GF-D8 (cell line): ENCODE results near the gene TMA7.

Source experiments
- DNase-seq: peaks from one replicate; lab custom pipeline; 2025; lab: John Stamatoyannopoulos, UW

The TMA7 gene

GRCh38 chr3:48409291-48410201, 30.5 kb upstream of the TMA7 start:
- no peak for DNase-seq

DNA sequence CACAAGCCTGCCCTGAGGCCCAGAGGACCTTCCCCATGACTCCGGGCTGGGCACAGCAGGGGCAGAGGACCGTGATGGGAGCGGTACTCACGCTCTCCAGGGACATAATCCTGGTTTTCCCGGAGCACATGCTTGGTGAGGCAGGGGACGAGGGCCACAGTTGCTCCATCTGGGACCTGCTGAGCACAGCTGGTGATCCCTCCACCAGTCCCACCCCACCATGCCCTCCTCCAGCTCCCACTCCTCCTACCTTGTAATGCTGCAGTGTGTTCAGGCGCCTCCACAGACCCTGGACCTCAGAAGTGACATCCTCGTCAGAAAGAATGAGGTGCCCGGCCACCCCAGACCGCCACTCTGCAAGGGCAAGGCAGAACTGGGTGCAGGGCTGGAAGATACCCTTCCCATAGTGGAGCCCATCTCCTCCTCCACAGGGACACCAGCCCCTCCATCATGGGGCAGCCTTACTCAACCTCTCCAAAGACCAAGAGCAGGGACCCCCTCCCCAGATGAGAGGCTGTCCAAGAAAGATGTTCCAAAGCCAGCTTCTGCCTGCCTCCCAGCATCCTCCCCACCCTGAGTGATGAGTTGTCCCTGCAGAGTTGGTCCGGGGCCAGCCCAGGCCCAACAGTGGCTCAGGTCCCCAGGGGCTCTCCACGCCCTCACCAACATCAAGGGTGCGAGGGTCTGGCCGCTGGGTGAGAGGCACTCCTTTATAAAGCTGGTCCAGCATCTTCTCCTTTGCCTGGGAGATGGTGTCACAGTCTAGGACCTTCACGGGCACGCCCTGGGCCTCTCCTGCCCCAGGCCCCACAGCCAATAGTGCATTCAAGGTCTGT, 29.6 kb upstream of the TMA7 start:
- DNase-seq: no peak

DNA sequence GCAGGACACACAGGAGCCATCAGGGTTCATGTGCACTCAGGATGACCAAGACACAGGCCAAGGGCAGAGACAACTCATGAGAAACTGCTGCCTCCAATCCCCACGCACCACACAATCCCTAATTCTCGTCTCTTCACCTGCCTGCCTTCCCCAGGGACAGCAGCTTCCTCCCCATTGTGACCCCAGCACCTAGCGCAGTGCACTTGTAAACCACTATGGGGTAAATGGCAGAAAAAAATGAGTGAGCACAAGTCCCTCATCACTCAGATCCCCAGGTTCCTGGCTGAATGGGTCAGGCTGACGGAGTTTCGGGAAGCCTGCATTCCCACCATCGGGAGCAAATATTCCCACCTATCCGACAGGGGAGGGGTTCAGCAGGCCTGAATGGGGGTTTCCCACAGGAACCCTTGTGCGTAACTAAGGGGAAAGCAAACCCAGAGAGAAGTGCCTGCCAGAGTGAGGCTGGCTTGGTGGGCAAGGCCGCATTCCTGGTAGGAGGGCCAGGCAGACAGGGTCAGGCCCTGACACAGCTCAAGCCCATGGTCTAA, 28.9 kb upstream of the TMA7 start:
- no peak for DNase-seq

DNA sequence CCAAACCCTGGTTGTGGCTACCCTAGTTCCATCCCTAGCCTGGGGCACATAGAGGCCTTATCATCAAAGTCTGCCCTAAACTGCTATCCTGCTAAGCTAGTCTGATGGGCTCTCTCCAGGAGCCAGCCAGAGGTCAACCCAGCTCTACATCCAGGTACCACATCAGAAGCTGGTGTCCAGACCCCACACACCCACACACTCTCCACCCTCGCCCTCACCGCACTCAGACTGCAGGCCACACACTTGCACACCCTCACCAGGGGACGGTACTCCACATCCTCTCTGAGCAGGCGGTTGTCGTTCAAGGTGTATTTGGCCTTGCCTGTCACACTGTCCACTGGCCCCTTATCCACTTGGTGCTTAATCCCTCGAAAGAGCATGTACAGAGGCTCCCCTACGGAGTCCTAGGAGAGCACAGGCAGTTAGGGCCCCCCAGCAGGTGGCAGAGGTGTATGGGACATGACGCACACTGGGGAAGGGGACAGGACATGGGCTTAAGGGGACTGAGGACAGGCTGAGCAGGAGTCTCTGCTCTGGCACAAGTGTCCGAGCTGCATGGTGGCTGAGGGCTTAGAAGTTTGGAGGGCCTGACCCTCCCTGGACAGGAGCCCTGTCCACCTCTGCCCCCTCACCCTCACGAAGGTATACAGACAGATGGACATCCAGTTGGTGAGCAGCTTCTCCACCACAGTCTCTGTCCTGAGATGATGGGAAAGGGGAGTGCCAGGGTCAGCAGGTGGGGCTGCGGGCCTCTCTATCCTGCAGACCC, 28.3 kb upstream of the TMA7 start:
- no peak for DNase-seq

DNA sequence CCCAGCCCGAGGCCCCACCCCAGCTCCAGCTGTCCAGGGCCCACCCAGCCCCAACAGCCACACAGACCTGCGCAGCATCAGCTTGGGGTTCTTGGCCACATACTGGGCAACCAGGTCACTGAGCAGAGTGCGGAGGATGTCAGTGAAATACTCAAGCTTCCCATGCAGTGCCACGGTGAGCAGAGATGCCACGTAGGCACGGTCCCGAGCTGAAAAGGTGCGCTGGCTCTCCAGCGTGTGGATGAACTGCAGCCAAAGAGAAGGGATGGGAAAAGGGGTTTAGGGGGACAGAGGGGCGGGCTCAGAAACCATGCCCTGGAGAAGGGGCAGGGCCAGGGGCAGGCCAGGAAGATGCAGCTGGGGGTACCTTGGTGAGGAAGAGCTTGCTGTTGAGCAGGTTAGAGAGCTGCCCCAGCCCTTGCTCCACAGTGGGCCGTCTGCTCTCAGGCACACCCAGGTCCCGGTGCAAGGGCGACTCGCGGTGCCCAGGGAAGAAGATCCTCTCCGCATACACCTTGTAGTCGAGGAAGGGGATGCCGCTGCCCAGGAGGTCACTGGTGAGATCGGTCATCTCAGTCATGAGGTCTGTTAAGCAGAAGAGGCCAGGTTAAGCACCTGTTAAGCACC, 27.6 kb upstream of the TMA7 start:
- no peak for DNase-seq

GRCh38 chr3:48413086-48413485, 27.0 kb upstream of the TMA7 start:
- no peak for DNase-seq

DNA sequence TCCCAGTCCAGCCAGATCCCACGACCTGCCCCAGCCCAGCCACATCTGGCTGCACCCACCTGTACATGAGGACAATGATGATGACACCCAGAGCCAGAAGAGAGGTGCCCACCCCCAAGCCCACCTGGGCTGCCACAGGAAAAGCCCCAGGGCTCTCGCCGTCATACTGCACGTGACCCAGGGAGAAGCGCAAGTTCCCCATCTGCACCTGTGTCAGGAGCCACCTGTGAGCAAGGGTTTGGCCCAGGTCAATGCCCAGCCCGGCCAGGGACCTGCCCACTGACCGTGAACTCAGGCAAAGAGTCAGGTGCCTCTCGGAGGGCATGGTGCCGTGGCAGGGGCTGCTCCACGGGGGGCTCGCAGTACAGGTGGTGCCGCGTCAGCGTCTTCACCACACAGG, 26.4 kb upstream of the TMA7 start:
- DNase-seq: no peak

DNA sequence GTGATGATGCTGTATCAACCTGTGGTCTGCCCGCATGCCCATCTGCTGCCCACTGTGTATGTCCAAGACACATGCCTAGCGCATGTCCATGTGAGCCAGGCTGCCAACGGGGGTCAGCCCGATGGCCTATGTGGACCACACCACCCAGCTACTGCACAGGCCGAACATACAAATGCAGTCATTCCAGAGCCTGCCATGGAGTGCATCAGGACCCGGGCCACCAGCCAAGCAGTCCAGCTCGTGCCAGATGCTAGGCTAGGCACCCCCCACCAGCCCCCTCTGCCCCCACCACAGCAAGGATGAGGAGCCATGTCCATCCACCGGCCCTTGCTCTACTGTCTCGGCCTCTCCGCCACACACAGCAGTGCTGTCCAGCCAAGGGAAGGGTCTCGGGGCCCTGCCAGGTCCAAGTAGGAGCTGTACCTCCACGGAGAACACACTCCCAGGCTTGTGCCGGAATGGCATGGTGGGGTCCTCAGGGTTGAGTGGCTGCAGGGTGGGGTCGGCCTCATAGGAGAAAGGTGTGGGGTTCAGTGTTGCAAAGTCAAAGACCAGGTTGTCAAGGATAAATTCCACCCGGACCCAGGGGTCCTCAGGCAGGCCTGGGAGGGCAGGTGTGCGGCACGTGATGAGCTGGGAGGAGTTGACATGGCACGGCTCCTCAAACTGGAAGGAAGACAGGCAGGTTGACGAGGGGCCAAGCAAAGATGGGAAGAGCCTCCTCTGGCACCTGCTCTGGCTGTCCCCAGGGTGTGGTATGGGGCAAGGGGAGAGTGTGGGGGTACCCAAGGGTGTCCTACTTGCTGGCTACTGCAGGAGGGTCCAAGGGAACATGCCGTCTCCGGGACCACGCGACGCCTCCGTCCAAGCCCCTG, 25.4 kb upstream of the TMA7 start:
- DNase-seq: no peak

DNA sequence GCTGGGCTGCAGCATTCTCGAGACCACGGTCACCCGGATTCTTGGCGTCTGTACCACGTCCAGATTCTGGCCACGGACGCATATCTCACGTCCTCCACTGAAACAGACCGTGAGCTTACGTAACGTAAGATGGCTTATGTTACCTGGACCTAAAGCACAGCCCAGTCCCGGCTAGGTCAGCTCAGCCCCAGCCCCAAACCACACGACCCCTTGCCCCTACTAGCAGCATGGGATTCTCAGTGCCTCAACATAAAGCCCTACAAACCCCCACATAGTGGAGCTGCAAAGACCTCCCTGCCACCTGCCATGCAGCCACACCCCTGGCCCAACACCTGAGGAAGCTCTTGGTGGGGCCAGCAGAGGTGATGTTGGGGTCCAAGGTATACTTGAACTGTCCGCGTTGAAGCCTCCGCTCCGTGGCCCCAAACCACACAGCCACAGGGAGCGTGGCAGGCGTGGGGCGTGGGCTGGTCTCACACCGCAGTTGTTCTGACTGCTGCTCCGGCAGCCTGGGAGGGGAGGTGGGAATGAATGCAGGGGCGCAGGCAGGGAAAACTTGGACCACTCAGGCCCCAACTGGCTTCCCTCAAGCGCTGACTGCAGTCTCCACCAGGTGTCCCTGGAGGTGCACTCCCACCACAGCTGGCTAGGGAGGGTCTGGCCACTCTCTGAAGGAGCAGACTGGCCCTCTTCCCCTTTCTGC, 24.7 kb upstream of the TMA7 start:
- no peak for DNase-seq

DNA sequence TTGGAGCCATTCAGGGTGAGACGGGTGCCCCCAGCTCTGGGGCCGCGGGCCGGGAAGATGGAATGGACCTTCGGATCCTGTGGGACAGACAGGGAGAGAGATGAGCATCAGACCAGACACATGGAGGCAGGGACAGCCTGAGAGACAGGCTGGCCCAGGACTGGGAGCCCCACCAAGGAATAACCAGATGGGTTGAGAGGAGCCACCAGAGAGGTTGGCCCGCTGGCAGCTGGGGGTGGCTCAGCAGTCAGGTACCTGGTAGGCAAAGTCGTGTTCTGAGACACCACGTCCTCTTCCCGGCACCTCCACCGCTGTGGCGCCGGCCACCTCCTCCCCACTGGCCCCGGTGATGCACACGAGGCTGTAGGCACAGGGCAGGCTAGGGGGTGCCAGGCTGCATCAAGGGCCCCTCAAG, 24.0 kb upstream of the TMA7 start:
- no peak for DNase-seq

DNA sequence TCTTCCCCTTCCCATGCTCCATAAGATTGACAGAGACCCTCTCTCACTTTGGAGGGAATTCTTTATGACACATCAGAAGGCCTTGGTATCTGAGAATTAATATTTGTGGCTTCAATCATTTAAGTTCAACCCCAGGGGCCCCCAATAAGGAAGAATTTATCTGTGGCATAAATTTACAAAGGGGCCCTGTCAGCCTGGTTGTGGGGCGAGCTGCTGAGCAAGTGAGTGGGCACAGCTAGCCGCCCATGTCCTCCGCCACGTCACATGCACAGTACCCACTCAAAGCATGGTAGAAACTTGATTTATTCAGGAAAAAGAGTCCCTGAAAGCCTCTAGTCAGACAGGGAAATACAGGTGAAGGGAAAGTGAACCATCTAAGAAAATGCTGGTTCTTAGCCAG, 23.5 kb upstream of the TMA7 start:
- DNase-seq: no peak

GRCh38 chr3:48417529-48418108, 22.4 kb upstream of the TMA7 start:
- no peak for DNase-seq

GRCh38 chr3:48418140-48418539, 21.9 kb upstream of the TMA7 start:
- DNase-seq: no peak

DNA sequence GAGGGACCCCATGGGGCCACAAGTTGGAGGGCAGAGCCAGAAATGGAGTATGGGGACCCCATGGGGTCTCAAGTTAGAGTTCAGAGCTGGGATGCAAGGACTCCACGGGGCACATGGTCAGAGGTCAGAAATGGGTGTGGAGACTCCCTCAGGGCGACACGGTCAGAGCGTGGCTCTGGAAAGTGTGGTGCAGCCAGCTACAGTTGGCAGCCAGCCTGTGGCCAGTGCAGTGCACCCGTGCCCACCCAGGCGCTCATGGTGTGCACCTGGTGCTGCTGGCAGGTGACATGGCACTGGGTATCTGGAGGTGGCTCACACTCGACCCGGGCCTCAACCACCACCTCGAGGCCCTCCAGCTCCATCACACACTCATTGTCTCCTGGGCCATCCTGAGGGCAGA, 21.4 kb upstream of the TMA7 start:
- no peak for DNase-seq

- no peak for DNase-seq
These were observed 20.9 kb upstream of the TMA7 start for GRCh38 chr3:48419149-48419548.

DNA sequence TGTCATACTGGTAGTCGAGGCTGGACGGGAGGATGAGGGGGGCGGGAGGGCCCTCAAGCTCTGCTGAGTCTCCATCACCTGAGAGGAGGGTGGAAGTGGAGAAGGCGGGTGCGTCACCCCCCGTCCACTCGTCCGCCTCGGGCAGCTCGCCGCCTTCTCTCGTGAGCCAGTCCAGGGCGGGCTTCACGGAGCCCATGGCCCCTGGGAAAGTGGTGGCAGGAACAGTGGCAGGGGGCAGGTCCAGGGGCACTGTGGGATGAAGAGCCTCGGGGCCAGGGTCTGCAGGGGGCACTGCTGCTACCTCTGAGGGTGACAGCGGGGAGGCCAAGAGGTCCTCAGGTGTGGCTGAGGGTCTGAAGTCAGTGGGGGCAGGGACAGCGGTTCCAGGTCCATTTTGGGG, 20.5 kb upstream of the TMA7 start:
- no peak for DNase-seq

DNA sequence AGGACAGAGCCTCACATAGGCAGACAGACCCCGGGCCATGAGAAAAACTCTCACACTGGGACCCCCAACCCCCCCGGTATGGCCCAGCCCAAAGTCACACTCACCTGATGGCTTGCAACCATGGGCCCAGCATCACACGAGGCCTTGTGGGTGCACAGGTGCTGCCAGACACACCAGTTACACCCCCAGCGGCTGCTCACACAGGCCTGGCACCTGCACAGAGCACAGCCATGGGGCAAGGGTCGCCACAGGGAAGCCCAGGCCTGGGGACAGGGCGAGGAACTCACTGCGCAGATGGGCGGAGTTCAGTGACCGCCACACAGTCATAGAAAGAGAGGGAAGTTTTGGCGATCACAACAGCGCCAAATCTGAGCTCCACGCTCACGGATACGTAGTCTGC, 19.5 kb upstream of the TMA7 start:
- no peak for DNase-seq

DNA sequence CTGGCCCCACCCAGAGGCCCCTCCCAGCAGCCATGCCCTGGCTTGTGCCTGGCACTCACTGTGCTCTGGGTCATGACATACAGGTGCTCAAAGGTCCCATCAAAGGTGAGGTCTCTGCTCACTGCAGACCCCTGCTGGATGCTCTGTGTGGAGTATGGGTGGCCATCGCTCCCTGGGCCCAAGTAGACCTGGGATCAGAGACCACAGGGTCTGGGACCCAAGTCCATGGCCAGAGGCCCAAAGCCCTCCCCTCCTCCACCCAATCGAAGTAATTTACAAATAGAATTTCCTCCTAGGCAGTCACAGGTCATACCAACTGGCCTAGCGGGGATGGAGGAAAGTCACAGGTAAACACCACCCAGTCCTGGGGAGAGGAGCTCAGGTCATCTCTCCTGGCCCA, 17.8 kb upstream of the TMA7 start:
- no peak for DNase-seq

- no peak for DNase-seq
These were observed 17.4 kb upstream of the TMA7 start for GRCh38 chr3:48422681-48423080.
